Colonic mucosa (tissue), 4 donors: ENCODE measurements around the gene CTRB2. TPM values are rescaled to one million over a fixed set of nuclear protein-coding genes. Genes with fewer than 3 reads are reported as not detected.

Experiments used
- DNase-seq: peaks from one replicate; pipeline ENCODE4 v3.0.0-alpha.2; 2020
- H3K27ac ChIP-seq: fragments of 200-600 bp; one replicate; pipeline ENCODE4 v1.8.0; 2021
- H3K27me3 ChIP-seq: fragments of 200-600 bp; one replicate; pipeline ENCODE4 v1.8.0; 2021
- H3K36me3 ChIP-seq: fragments of 200-600 bp; one replicate; pipeline ENCODE4 v1.8.0; 2021
- H3K4me1 ChIP-seq: fragments of 200-600 bp; one replicate; pipeline ENCODE4 v1.8.0; 2021; ENCODE audit warnings: mild to moderate bottlenecking
- H3K4me3 ChIP-seq: fragments of 200-600 bp; one replicate; pipeline ENCODE4 v1.8.0; 2021
- H3K9ac ChIP-seq, 2 donors: one replicate each; pipeline ENCODE4 v1.7.0; 2013; ENCODE audit warnings: control low read depth in 2 of 2, low read depth in 2 of 2, low read length in 2 of 2
- H3K9me3 ChIP-seq: fragments of 200-600 bp; one replicate; pipeline ENCODE4 v1.8.0; 2021
- intact Hi-C: fragments of 100-400 bp; cut with DNase I; formaldehyde crosslinking; loops from one replicate; pipeline ENCODE4 v1.14.1; 2022
- total RNA-seq, 2 donors: library from RNA; stranded (reverse); fragmentation: NEBNext Ultra II Directional in 1 of 2; extraction: Animal tissue kit (Norgen Biotek cat#: 25700) in 1 of 2; gene quantifications; one replicate each; pipeline ENCODE4 v1.2.1, GENCODE V29; 2021
- TF ChIP-seq, protein P1 (sequence below): fragments of 200-600 bp; IDR thresholded peaks from one replicate; pipeline ENCODE4 v1.8.0; 2022; ENCODE audit warnings: antibody characterized with exemption, mild to moderate bottlenecking
- donor health status: healthy.
- donor health status: DM: no; HTN: no; CAD: no.
- donor health status: DM: no; HTN: no; CAD: no.

CTRB2 gene
- total RNA-seq, 2 donors from 2014 or later = 29.1 TPM; not detected in 1

DNA sequence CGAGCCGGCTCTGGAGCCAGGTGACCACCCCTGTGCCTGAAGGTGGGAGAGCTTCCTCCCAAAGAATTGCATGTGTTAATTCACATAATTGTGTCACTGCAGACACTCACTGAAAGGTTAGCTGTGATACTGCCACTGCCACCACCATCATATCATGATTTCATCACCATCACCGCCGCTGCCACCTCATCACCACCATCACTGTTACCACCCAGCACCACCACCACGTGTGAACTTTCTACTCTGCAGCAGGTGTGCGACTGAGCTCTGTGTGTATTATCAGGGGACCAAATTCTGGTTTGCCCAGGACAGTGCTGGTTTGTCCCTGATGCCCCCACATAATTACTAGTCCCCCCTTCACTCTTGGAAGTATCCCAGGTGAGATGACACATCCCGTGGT, 29.3 kb upstream of the CTRB2 start:
- Histone ChIP-seq H3K9ac (no peak overlapping the region), H3K9me3 (no peaks in the 10 kb centered on the region), H3K36me3 (peaks cover 3% of the 10 kb centered on the region), H3K27ac (no peak overlapping the region), H3K4me3 (no peak overlapping the region), H3K4me1 (no peaks in the 10 kb centered on the region), H3K27me3 (no peaks in the 10 kb centered on the region)
- intact Hi-C loops = no loop called here
- DNase-seq = no peak
- TF ChIP-seq, protein P1, sequence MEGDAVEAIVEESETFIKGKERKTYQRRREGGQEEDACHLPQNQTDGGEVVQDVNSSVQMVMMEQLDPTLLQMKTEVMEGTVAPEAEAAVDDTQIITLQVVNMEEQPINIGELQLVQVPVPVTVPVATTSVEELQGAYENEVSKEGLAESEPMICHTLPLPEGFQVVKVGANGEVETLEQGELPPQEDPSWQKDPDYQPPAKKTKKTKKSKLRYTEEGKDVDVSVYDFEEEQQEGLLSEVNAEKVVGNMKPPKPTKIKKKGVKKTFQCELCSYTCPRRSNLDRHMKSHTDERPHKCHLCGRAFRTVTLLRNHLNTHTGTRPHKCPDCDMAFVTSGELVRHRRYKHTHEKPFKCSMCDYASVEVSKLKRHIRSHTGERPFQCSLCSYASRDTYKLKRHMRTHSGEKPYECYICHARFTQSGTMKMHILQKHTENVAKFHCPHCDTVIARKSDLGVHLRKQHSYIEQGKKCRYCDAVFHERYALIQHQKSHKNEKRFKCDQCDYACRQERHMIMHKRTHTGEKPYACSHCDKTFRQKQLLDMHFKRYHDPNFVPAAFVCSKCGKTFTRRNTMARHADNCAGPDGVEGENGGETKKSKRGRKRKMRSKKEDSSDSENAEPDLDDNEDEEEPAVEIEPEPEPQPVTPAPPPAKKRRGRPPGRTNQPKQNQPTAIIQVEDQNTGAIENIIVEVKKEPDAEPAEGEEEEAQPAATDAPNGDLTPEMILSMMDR = no peak

DNA sequence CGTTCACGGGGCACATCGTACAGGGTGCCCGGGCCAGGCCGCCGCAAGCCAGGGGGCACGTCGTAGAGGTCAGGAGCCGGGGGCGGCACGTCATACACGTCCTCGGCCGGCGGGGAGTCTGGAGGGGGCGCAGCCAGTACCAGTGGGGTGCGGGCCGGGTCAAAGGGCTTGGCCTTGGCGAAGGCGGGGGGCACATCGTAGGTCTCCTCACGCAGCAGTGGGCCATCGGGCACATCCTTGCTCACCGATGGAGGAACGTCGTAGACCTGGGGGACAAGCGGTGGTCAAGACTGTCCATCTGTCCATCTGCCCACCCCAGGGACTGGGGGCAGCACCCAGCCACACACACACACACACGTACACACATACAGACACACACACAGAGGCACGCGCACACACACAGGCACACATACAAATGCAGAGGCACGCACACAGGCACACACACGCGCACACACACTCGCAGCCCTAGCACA, 28.8 kb upstream of the CTRB2 start:
- no peak overlapping the region for H3K27ac ChIP-seq
- no peaks in the 10 kb centered on the region for H3K27me3 ChIP-seq
- no peak overlapping the region for H3K4me3 ChIP-seq
- H3K9ac ChIP-seq = no peak overlapping the region
- intact Hi-C loops = no loop called here
- DNase-seq = peak; percentile 19
- peaks cover 3% of the 10 kb centered on the region for H3K36me3 ChIP-seq
- no peaks in the 10 kb centered on the region for H3K9me3 ChIP-seq
- TF ChIP-seq, protein P1 = no peak
- no peaks in the 10 kb centered on the region for H3K4me1 ChIP-seq

DNA sequence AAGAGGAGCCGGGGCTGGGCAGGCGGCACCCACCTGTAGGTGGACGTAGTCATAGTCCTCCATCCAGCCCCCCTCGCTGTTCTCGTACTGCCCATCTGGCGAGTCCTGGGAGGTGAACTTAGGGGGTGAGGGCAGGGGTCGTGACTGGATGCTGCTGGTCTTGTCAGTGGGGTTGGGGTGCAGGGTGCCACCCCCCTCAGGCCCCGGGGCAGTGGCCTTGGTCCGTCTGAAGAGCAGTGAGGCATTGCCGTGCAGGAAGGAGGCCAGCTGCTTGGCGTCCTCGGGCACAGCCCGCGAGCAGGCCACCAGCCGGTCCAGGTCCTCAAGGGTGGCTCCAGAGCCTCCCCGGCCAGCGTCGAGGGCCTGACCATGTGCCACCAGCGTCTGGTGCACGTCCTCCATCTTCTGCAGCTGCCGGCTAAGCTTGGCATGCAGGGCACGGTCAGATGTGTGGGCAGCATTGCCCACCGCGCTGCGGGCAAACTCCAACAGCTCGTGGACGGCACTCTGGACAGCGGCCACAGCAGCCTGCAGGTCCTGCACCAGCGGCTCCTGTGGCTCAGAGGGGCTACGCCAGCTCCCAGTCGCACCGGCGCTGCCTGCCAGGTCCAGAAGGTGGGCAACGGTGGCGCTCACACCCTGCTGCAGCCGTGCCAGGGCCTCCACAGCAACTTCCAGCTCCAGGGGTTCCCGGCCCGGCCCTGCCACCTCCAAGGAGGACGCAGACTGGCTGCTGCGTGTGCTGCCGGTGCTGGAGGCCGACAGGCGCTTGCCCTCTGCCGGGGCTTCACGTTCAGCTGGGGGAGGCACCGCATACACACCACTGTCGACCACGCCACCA, 28.1 kb upstream of the CTRB2 start:
- TF ChIP-seq, protein P1 = no peak

DNA sequence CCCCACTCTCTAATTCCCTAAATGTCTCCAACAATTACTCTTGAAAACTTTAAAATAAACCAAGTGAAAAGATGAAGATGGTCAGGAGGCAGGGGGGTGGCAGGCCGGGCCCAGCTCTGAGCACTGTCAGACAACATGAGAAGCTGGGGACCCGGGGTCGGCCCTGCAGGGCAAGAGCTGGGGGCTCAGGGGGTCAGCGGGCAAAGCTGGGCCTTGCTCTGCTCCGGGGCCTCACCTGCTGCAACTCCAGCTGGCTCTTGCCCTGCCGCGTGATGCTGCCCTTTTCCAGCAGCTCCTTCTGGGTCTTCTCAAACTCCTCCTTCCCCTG, 26.6 kb upstream of the CTRB2 start:
- Histone ChIP-seq H3K9me3 (no peaks in the 10 kb centered on the region), H3K4me3 (no peak overlapping the region), H3K4me1 (no peaks in the 10 kb centered on the region), H3K9ac (no peak overlapping the region), H3K27me3 (no peaks in the 10 kb centered on the region), H3K27ac (no peak overlapping the region), H3K36me3 (peaks cover 12% of the 10 kb centered on the region)
- TF ChIP-seq, protein P1 = no peak
- intact Hi-C loops = loop anchor here (1.0 kb wide), 1 partner anchor 152 kb away; no protein-coding TSS in a partner anchor
- DNase-seq = no peak

More for the DNA sequence above, 28.1 kb upstream of the CTRB2 start:
- peak; percentile 21 for DNase-seq
- Histone ChIP-seq H3K9ac (no peak overlapping the region), H3K9me3 (no peaks in the 10 kb centered on the region), H3K4me3 (no peak overlapping the region), H3K4me1 (no peaks in the 10 kb centered on the region), H3K36me3 (peaks cover 3% of the 10 kb centered on the region), H3K27me3 (no peaks in the 10 kb centered on the region), H3K27ac (no peak overlapping the region)
- intact Hi-C loops = no loop called here

DNA sequence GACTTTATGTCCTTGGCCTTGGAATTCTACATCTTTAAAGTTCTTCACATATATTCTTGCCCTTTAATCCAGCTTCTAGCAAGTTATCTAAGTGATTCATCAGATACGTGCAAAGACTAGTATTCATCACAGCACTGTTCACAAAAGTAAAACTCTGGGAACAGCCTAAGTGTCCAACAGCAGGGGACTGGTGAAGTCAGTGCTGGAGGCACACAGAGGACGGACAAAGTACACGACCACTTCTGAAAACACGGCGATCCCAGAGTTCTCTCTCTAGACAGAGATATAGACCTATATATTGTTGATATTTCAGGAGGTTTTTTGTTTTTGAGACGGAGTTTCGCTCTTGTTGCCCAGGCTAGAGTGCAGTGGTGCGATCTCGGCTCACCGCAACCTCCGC, 24.6 kb upstream of the CTRB2 start:
- intact Hi-C loops = no loop called here
- TF ChIP-seq, protein P1 = no peak
- Histone ChIP-seq H3K27ac (no peak overlapping the region), H3K4me3 (no peak overlapping the region), H3K4me1 (no peaks in the 10 kb centered on the region), H3K9ac (no peak overlapping the region), H3K9me3 (no peaks in the 10 kb centered on the region), H3K36me3 (peaks cover 9% of the 10 kb centered on the region), H3K27me3 (no peaks in the 10 kb centered on the region)
- no peak for DNase-seq
